Upper lobe of left lung (tissue), 6 donors: Measurements from ENCODE around the gene NOL4L. TPM values are rescaled to one million over a fixed set of nuclear protein-coding genes. Genes with fewer than 3 reads are reported as not detected.

Experiments used
- ATAC-seq, 2 donors: fragments of 200-7000 bp; cut with Tn5 transposase; one replicate each; pipeline ENCODE4 v1.9.1; 2022; ENCODE audit warnings: mild to moderate bottlenecking in 2 of 2, moderate library complexity in 2 of 2; ENCODE audit not compliant: low FRiP score in 2 of 2
- DNase-seq, 2 donors: peaks; one replicate each; pipeline ENCODE4 v3.0.0-alpha.2; 2019 to 2020
- H3K27ac ChIP-seq, 4 donors: fragments of 200-600 bp; sonication (generic); one replicate each; pipeline ENCODE4 v1.5.1; 2016 to 2019
- H3K27me3 ChIP-seq, 4 donors: fragments of 200-600 bp; sonication (generic); one replicate each; pipeline ENCODE4 v1.5.1; 2017 to 2019
- H3K36me3 ChIP-seq, 4 donors: fragments of 200-600 bp; sonication (generic); one replicate each; pipeline ENCODE4 v1.5.1; 2016 to 2019
- H3K4me1 ChIP-seq, 4 donors: fragments of 200-600 bp; sonication (generic); one replicate each; pipeline ENCODE4 v1.5.1; 2018 to 2019
- H3K4me3 ChIP-seq, 4 donors: fragments of 200-600 bp; sonication (generic); one replicate each; pipeline ENCODE4 v1.5.1; 2017 to 2019; ENCODE audit warnings: mild to moderate bottlenecking in 2 of 4, moderate library complexity in 1 of 4
- H3K9me3 ChIP-seq, 4 donors: fragments of 200-600 bp; sonication (generic); one replicate each; pipeline ENCODE4 v1.5.1; 2018 to 2019
- CTCF ChIP-seq, 6 experiments: fragments of 450-650 bp in 4 of 6; fragments of 200-600 bp in 2 of 6; sonication (generic) in 2 of 6; IDR thresholded peaks; one replicate each; pipeline ENCODE4 v1.5.1; 2016 to 2019; ENCODE audit warnings: antibody characterized with exemption in 6 of 6
- EP300 ChIP-seq, 4 donors: sonication (generic); formaldehyde crosslinking; IDR thresholded peaks; one replicate each; pipeline ENCODE4 v1.5.1; 2017; ENCODE audit warnings: antibody characterized with exemption in 4 of 4, control low read depth in 2 of 4
- POLR2A ChIP-seq, 4 donors: fragments of 450-650 bp; IDR thresholded peaks; one replicate each; pipeline ENCODE4 v1.5.1; 2016 to 2017; ENCODE audit warnings: antibody characterized with exemption in 4 of 4, mild to moderate bottlenecking in 2 of 4
- POLR2AphosphoS5 ChIP-seq, 2 donors: sonication (generic); formaldehyde crosslinking; IDR thresholded peaks; one replicate each; pipeline ENCODE4 v1.5.1; 2017; ENCODE audit warnings: antibody characterized with exemption in 2 of 2
- WGBS, 2 donors: methylation state at CpG; one replicate each; pipeline ENCODE4 v1.1.5; 2017 to 2018; 5-methylcytosine and 5-hydroxymethylcytosine counted together
- total RNA-seq, 6 donors: library from RNA; depleted of rRNA in 4 of 6; stranded (reverse); fragments of >200 nt in 4 of 6; gene quantifications; one replicate each; pipeline versions ENCODE4 v1.1.0 to v1.2.1, GENCODE V29; 2016 to 2021
- donor health status: DM: no; HTN: no; CAD: no; lungs with moderate emphysema.
- donor health status: DM: no; HTN: yes; CAD: no; lungs with severe emphysema.

The NOL4L gene
- total RNA-seq, 6 donors from 2014 or later = 13.4 to 40.2 (median 19.0) TPM

DNA sequence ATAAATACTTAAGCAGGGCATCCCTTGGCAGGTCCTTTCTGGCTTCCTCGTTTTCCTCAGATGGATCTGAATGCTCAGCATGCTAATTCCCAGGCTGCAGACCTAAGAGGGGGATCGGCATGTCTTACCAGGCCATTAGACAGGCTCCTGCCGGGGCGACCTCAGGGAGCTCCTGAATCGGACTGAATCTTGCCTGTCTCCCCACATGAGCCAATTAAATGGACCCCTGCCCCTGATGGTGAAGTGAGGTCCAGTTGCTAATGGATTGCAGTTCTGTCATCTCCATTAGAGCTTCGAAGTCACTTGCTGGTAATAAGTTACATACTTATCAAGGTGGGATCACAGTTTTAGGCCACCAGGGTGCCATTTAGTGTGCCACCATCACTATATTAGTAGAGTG lies 51.4 kb downstream of the NOL4L start:
- ATAC-seq (no peak), DNase-seq (no peak)

DNA sequence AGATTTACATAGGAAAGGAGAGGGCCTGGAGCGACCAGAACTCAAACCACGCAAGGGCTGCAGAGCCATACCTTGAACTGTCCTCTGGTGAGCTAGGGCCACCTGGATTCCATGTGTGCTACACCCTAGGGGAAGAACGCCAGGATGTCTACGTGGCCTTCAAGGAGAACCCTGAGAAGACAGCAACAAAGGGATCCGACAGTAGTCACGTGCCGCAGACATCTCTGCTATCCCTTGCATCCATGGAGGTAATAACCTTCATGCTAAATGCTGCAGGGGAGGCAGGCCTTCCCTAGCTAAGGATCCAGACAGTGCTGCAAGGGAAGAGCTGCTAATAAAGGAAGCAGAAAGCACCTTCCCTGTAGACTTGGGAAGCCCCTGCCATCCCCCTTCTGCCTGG lies 52.9 kb downstream of the NOL4L start:
- Histone ChIP-seq H3K36me3 (no peaks in the 10 kb centered on the region), H3K27me3 (no peaks in the 10 kb centered on the region), H3K9me3 (no peaks in the 10 kb centered on the region), H3K4me1 (peaks cover 16 to 34% (median 20%) of the 10 kb centered on the region in 4 donors), H3K4me3 (no peak overlapping the region), H3K27ac (no peak overlapping the region)
- TF ChIP-seq POLR2A (IDR thresholded peaks at IDR 0.05) (no peak), CTCF (IDR thresholded peaks at IDR 0.05) (no peak), POLR2AphosphoS5 (IDR thresholded peaks at IDR 0.05) (no peak), EP300 (IDR thresholded peaks at IDR 0.05) (no peak)
- ATAC-seq (no peak), DNase-seq (no peak)
- 95 to 100% methylated on average over 4 to 7 of the region's 7 CpGs for WGBS, 2 donors

More for the DNA sequence above, 51.4 kb downstream of the NOL4L start:
- WGBS, 2 donors = 84 to 88% methylated on average over 6 of the region's 6 CpGs
- Histone ChIP-seq H3K36me3 (no peaks in the 10 kb centered on the region), H3K9me3 (no peaks in the 10 kb centered on the region), H3K27me3 (no peaks in the 10 kb centered on the region), H3K4me1 (peaks cover 17 to 35% (median 24%) of the 10 kb centered on the region in 4 donors), H3K27ac (no peak overlapping the region), H3K4me3 (no peak overlapping the region)
- TF ChIP-seq CTCF (IDR thresholded peaks at IDR 0.05) (no peak), POLR2A (IDR thresholded peaks at IDR 0.05) (no peak), POLR2AphosphoS5 (IDR thresholded peaks at IDR 0.05) (no peak), EP300 (IDR thresholded peaks at IDR 0.05) (no peak)

DNA sequence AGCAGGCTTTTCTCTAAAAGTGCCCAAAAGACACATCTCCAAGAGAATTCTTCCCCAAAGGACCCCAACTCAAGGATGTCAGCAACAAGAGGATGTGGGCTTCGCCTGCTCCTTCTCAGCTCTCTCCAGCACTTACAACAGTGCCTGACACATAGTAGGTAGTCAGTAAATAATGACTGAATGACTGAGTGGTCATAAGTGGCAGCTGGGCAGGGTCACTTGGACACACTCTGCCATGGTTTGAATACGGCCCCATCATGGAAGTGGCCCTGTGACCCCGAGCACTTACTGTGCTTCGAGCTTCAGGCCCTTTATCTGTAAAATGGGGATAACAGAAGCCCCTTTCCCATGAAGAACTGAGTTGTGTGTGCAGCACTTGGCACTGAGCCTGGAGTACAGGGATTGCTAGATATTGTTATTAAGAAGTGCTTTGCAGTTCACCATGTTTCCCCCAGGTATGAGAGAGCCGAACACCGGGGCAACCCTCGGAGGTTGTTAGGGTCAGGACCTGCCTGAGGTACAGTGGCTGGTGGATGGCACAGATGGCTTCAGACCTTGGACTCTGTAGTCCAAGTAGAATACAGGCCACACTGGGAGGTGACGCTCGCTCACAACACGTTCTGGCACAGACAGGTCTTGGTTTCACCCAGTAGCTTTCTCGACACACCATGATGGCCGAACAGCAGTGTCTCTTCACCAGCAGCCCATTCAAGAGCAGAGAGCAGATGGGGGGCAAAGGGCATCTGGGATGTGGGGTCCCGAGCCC lies 56.0 kb downstream of the NOL4L start:
- ATAC-seq = no peak
- 94 to 98% methylated on average over 9 to 13 of the region's 13 CpGs for WGBS, 2 donors
- Histone ChIP-seq H3K36me3 (no peaks in the 10 kb centered on the region), H3K27ac (no peak overlapping the region), H3K27me3 (no peaks in the 10 kb centered on the region), H3K4me1 (peaks cover 11 to 31% (median 22%) of the 10 kb centered on the region in 4 donors), H3K4me3 (no peak overlapping the region), H3K9me3 (no peaks in the 10 kb centered on the region)
- no peak for TF ChIP-seq POLR2A (IDR thresholded peaks at IDR 0.05)
- TF ChIP-seq CTCF (IDR thresholded peaks at IDR 0.05) = no peak
- no peak for TF ChIP-seq POLR2AphosphoS5 (IDR thresholded peaks at IDR 0.05)
- TF ChIP-seq EP300 (IDR thresholded peaks at IDR 0.05) = no peak
- DNase-seq = no peak

DNA sequence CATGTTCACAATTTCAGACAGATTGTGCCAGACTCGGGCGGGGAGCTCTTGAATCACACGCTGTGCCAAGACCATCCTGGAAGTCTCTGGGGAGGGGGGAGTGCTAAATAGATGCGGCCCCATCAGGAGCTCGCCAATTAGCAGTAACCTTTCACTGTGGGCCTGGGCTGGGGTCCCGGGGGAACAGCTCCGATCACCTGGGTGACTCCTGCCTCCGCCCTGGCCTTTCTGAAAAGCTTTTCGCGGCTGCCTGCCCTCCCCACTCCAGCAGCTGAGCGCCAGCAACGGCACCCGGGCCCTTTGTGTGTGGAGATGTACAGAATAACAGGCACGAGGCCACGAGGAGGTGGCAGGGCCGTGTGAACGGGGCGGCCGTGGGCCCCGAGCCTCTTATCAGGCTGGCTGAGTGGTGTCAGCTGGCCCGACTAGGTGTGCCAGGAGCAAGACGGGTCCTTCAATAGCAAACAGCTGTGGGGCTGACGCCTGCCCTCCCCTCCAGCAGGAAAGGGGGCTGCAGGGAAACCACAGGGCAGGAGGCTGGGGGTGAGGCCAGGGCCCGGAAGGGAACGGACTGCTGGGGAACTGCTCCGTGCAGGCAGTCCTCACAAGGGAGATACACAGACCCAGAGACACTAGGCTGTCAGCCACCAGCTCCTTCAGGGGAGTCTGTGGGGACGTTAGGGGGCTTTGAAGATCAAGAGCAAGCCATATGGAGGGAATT lies 56.8 kb downstream of the NOL4L start:
- whole genome bisulfite sequencing, 2 donors = 43 to 54% methylated on average over 21 to 27 of the region's 27 CpGs
- peak in 1 of 2 donors; percentile 84 for DNase-seq
- TF ChIP-seq EP300 (IDR thresholded peaks at IDR 0.05) = no peak
- TF ChIP-seq POLR2A (IDR thresholded peaks at IDR 0.05) = no peak
- no peak for TF ChIP-seq POLR2AphosphoS5 (IDR thresholded peaks at IDR 0.05)
- no peak for TF ChIP-seq CTCF (IDR thresholded peaks at IDR 0.05)

More for the DNA sequence above, 56.8 kb downstream of the NOL4L start:
- no peaks in the 10 kb centered on the region for H3K27me3 ChIP-seq
- ATAC-seq = peak; percentile 13 to 27
- no peaks in the 10 kb centered on the region for H3K9me3 ChIP-seq
- H3K4me3 ChIP-seq = no peak overlapping the region
- no peak overlapping the region for H3K27ac ChIP-seq
- H3K36me3 ChIP-seq = no peaks in the 10 kb centered on the region
- peaks cover 11 to 31% (median 22%) of the 10 kb centered on the region in 4 donors for H3K4me1 ChIP-seq
